ENCODE results near the gene ERC2.
"Not testable (repeated sequence)": the region's sequence is repeated elsewhere in the genome, so short reads cannot be mapped to it uniquely, and the experiment has no call there.

Gene ERC2

DNA sequence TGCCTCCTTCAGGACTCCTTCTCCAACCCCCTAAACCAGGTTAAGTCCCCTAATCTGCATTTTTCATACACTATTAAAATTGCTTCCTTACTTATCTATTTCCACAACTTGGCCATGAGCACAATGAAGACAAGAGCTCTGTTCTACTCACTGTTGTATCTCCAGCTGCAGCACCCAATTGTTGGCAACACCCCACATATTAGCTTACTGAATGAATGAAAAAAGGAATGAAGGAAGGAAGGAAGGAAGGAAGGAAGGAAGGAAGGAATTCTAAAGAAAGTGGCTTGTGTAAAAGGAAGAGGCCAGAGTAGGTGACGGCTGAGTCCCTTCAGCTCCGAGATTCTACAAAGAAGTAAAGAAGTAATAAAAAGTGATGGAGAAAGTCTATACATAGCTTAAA is 444.7 kb downstream of the ERC2 start:
- TF ChIP-seq, protein P1, sequence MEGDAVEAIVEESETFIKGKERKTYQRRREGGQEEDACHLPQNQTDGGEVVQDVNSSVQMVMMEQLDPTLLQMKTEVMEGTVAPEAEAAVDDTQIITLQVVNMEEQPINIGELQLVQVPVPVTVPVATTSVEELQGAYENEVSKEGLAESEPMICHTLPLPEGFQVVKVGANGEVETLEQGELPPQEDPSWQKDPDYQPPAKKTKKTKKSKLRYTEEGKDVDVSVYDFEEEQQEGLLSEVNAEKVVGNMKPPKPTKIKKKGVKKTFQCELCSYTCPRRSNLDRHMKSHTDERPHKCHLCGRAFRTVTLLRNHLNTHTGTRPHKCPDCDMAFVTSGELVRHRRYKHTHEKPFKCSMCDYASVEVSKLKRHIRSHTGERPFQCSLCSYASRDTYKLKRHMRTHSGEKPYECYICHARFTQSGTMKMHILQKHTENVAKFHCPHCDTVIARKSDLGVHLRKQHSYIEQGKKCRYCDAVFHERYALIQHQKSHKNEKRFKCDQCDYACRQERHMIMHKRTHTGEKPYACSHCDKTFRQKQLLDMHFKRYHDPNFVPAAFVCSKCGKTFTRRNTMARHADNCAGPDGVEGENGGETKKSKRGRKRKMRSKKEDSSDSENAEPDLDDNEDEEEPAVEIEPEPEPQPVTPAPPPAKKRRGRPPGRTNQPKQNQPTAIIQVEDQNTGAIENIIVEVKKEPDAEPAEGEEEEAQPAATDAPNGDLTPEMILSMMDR (conservative IDR thresholded peaks at IDR 0.05; ENCODE audit: low read length) = no peak
- TF ChIP-seq EZH2phosphoT487 (IDR thresholded peaks at IDR 0.05; ENCODE audit: borderline replicate concordance) = no peak
- no peaks in the 10 kb centered on the region for H3K9me2 ChIP-seq (replicated peaks; ENCODE audit: low read depth, low read length)
- H3K36me3 ChIP-seq (ENCODE audit: insufficient read depth, low read length) = no peaks in the 10 kb centered on the region
- H4K20me1 ChIP-seq (ENCODE audit: insufficient read depth, low read length, poor library complexity, severe bottlenecking) = no peaks in the 10 kb centered on the region
- H3K9ac ChIP-seq (ENCODE audit: low read depth, low read length, poor library complexity, severe bottlenecking) = no peak overlapping the region
- H3K4me3 ChIP-seq (ENCODE audit: low read length, poor library complexity, severe bottlenecking) = no peak overlapping the region
- no peaks in the 10 kb centered on the region for H3K4me1 ChIP-seq (ENCODE audit: insufficient read depth, low read length, poor library complexity, severe bottlenecking)
- H3K4me2 ChIP-seq (ENCODE audit: low read depth, low read length, poor library complexity, severe bottlenecking) = no peak overlapping the region
- no peaks in the 10 kb centered on the region for H3K9me3 ChIP-seq (ENCODE audit: insufficient read depth, low read depth, low read length)
- H3K79me2 ChIP-seq (ENCODE audit: insufficient read depth, low read length) = no peaks in the 10 kb centered on the region
- H2AFZ ChIP-seq (ENCODE audit: low read length) = no peak overlapping the region
- no peaks in the 10 kb centered on the region for H3K27me3 ChIP-seq (ENCODE audit: insufficient read depth, low read length, poor library complexity, severe bottlenecking)
- H3F3A ChIP-seq (ENCODE audit: low read depth) = no peaks in the 10 kb centered on the region

DNA sequence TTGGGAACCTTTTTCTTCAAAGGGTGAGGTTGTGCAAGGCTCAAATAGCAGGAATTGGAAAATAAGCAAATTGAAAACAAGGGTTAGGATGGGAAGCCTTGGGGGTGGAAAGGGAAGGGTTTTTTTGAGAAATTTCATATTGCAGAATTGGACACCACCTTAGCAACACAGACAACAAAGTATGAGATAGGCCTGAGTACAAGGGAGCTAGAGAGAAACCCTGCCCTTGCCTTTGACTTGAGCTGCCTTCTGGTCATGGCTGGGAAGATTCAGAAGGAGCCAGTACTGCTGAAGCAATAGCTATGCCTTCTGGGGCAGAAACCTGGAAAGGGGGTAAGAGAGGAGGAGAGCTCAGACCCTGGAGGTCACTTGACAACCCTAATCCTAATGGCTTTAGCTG is 445.6 kb downstream of the ERC2 start:
- H3K4me1 ChIP-seq (ENCODE audit: insufficient read depth, low read length, poor library complexity, severe bottlenecking) = no peaks in the 10 kb centered on the region
- no peaks in the 10 kb centered on the region for H3K36me3 ChIP-seq (ENCODE audit: insufficient read depth, low read length)
- H3F3A ChIP-seq (ENCODE audit: low read depth) = no peaks in the 10 kb centered on the region
- H3K9me2 ChIP-seq (replicated peaks; ENCODE audit: low read depth, low read length) = no peaks in the 10 kb centered on the region
- H4K20me1 ChIP-seq (ENCODE audit: insufficient read depth, low read length, poor library complexity, severe bottlenecking) = no peaks in the 10 kb centered on the region
- no peak overlapping the region for H3K4me3 ChIP-seq (ENCODE audit: low read length, poor library complexity, severe bottlenecking)
- no peak overlapping the region for H3K9ac ChIP-seq (ENCODE audit: low read depth, low read length, poor library complexity, severe bottlenecking)
- no peak overlapping the region for H2AFZ ChIP-seq (ENCODE audit: low read length)
- TF ChIP-seq EZH2phosphoT487 (IDR thresholded peaks at IDR 0.05; ENCODE audit: borderline replicate concordance) = no peak
- TF ChIP-seq, protein P1 (conservative IDR thresholded peaks at IDR 0.05; ENCODE audit: low read length) = no peak
- H3K4me2 ChIP-seq (ENCODE audit: low read depth, low read length, poor library complexity, severe bottlenecking) = no peak overlapping the region
- no peaks in the 10 kb centered on the region for H3K27me3 ChIP-seq (ENCODE audit: insufficient read depth, low read length, poor library complexity, severe bottlenecking)
- no peaks in the 10 kb centered on the region for H3K79me2 ChIP-seq (ENCODE audit: insufficient read depth, low read length)
- no peaks in the 10 kb centered on the region for H3K9me3 ChIP-seq (ENCODE audit: insufficient read depth, low read depth, low read length)

DNA sequence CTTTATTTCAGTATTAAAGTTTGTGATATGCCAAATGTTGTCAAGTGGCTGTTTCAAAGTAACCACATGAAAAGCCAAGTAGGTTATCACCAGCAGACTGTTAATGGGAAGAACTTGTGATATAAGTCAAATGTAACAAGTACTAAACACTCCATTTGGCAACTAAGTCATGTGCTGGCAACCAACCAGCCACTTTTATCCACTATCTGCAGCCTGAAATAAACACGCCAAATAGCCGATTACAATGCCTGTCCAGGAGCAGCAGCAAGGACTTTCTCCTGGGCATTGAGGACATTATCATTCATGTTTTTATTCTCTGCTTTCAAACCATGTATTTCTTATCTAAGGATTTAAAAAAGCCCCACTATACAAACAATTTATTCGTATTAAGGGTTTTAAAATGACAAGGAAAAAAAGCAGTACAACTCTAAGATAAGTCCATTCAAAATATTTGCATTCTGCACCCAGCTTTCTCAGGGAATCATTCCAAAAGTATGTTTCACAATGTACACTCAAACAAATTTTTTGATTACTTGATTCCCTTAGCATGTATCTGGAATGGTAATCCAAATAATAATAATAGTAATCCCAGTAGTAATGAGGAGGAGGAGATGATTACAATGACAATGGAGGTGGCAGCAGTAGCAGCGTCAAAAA is 448.6 kb downstream of the ERC2 start:
- H3K4me1 ChIP-seq (ENCODE audit: insufficient read depth, low read length, poor library complexity, severe bottlenecking) = no peaks in the 10 kb centered on the region
- no peaks in the 10 kb centered on the region for H3K79me2 ChIP-seq (ENCODE audit: insufficient read depth, low read length)
- no peak overlapping the region for H3K4me2 ChIP-seq (ENCODE audit: low read depth, low read length, poor library complexity, severe bottlenecking)
- no peaks in the 10 kb centered on the region for H3K9me3 ChIP-seq (ENCODE audit: insufficient read depth, low read depth, low read length)
- H3F3A ChIP-seq (ENCODE audit: low read depth) = no peaks in the 10 kb centered on the region
- H3K9me2 ChIP-seq (replicated peaks; ENCODE audit: low read depth, low read length) = no peaks in the 10 kb centered on the region
- no peaks in the 10 kb centered on the region for H3K27me3 ChIP-seq (ENCODE audit: insufficient read depth, low read length, poor library complexity, severe bottlenecking)
- H2AFZ ChIP-seq (ENCODE audit: low read length) = no peak overlapping the region
- H3K4me3 ChIP-seq (ENCODE audit: low read length, poor library complexity, severe bottlenecking) = no peak overlapping the region
- no peaks in the 10 kb centered on the region for H3K36me3 ChIP-seq (ENCODE audit: insufficient read depth, low read length)
- TF ChIP-seq, protein P1 (conservative IDR thresholded peaks at IDR 0.05; ENCODE audit: low read length) = no peak
- TF ChIP-seq EZH2phosphoT487 (IDR thresholded peaks at IDR 0.05; ENCODE audit: borderline replicate concordance) = no peak
- H3K9ac ChIP-seq (ENCODE audit: low read depth, low read length, poor library complexity, severe bottlenecking) = no peak overlapping the region
- no peaks in the 10 kb centered on the region for H4K20me1 ChIP-seq (ENCODE audit: insufficient read depth, low read length, poor library complexity, severe bottlenecking)

DNA sequence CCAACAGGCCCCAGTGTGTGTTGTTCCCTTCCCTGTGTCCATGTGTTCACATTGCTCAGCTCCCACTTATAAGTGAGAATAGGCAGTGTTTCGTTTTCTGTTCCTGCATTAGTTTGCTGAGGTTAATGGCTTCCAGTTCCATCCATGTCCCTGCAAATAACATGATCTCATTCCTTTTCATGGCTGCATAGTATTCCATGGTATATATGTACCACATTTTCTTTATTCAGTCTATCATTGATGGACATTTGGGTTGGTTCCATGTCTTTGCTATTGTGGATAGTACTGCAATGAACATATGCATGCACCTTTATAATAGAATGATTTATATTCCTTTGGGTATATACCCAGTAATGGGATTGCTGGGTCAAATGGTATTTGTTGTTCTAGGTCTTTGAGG is 452.9 kb downstream of the ERC2 start:
- not testable (repeated sequence) for H2AFZ ChIP-seq (ENCODE audit: low read length); H4K20me1 ChIP-seq (ENCODE audit: insufficient read depth, low read length, poor library complexity, severe bottlenecking); H3K79me2 ChIP-seq (ENCODE audit: insufficient read depth, low read length); H3K9me2 ChIP-seq (replicated peaks; ENCODE audit: low read depth, low read length); H3K4me3 ChIP-seq (ENCODE audit: low read length, poor library complexity, severe bottlenecking); H3K4me1 ChIP-seq (ENCODE audit: insufficient read depth, low read length, poor library complexity, severe bottlenecking); H3K9me3 ChIP-seq (ENCODE audit: insufficient read depth, low read depth, low read length); H3K36me3 ChIP-seq (ENCODE audit: insufficient read depth, low read length); H3K4me2 ChIP-seq (ENCODE audit: low read depth, low read length, poor library complexity, severe bottlenecking); H3F3A ChIP-seq (ENCODE audit: low read depth); H3K27me3 ChIP-seq (ENCODE audit: insufficient read depth, low read length, poor library complexity, severe bottlenecking); H3K9ac ChIP-seq (ENCODE audit: low read depth, low read length, poor library complexity, severe bottlenecking)
